Measurements from ENCODE around the gene DUS4L.

DNA sequence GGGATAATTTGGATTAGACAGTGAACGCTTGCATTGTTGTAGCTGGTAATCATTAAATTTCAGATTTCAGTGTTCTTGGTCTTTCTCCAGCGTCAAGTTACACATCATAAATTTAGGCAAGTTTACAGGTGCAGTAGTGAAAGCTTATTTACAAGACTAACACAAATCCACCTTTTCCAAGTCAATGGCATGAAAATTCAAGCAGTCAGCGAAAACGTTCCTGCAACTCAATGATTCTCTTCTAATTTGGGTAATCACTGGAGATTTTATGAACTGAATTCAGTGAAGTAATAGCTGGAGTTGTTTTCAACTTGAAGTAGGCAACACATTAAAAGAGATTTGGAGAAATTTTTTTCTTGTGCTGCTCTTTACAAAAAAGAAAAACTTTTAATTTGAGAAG is 34.2 kb downstream of the DUS4L start:
- TF ChIP-seq, protein P1, sequence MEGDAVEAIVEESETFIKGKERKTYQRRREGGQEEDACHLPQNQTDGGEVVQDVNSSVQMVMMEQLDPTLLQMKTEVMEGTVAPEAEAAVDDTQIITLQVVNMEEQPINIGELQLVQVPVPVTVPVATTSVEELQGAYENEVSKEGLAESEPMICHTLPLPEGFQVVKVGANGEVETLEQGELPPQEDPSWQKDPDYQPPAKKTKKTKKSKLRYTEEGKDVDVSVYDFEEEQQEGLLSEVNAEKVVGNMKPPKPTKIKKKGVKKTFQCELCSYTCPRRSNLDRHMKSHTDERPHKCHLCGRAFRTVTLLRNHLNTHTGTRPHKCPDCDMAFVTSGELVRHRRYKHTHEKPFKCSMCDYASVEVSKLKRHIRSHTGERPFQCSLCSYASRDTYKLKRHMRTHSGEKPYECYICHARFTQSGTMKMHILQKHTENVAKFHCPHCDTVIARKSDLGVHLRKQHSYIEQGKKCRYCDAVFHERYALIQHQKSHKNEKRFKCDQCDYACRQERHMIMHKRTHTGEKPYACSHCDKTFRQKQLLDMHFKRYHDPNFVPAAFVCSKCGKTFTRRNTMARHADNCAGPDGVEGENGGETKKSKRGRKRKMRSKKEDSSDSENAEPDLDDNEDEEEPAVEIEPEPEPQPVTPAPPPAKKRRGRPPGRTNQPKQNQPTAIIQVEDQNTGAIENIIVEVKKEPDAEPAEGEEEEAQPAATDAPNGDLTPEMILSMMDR (conservative IDR thresholded peaks at IDR 0.05; ENCODE audit: low read depth, low read length), result no peak
- no peak for TF ChIP-seq EZH2 (IDR thresholded peaks at IDR 0.05; ENCODE audit: borderline replicate concordance, low read depth, low read length, poor library complexity, severe bottlenecking)
